RWPE2 (cell line): Measurements from ENCODE around the gene FRAS1.

Experiments
- ATAC-seq: fragments of 200-7000 bp; cut with Tn5 transposase; 3 replicates; pipeline ENCODE4 v1.9.1; 2021; ENCODE audit warnings: low read depth
- DNase-seq: peaks from one replicate; pipeline ENCODE4 v3.0.0-alpha.2; 2020; ENCODE audit warnings: low spot score
- H3K27ac ChIP-seq: fragments of 450-650 bp; 2 replicates; pipeline ENCODE4 v1.5.1; 2017; ENCODE audit warnings: mild to moderate bottlenecking; ENCODE audit not compliant: poor library complexity, severe bottlenecking
- H3K27me3 ChIP-seq: fragments of 250-450 bp; sonication (Bioruptor Pico); 2 replicates; pipeline ENCODE4 v1.5.1; 2021; ENCODE audit warnings: mild to moderate bottlenecking, moderate library complexity; ENCODE audit not compliant: insufficient read depth, poor library complexity, severe bottlenecking
- H3K36me3 ChIP-seq: fragments of 250-450 bp; sonication (Bioruptor Pico); 2 replicates; pipeline ENCODE4 v1.5.1; 2020; ENCODE audit warnings: low read depth, mild to moderate bottlenecking, moderate library complexity
- H3K4me1 ChIP-seq: fragments of 250-450 bp; sonication (Bioruptor Pico); 2 replicates; pipeline ENCODE4 v1.5.1; 2021; ENCODE audit warnings: mild to moderate bottlenecking, moderate library complexity; ENCODE audit not compliant: insufficient read depth, poor library complexity, severe bottlenecking
- H3K4me3 ChIP-seq: fragments of 250-450 bp; sonication (Bioruptor Pico); 2 replicates; pipeline ENCODE4 v1.5.1; 2021; ENCODE audit warnings: mild to moderate bottlenecking, moderate library complexity; ENCODE audit not compliant: severe bottlenecking
- H3K9me3 ChIP-seq: fragments of 250-450 bp; sonication (Bioruptor Pico); 2 replicates; pipeline ENCODE4 v1.5.1; 2021; ENCODE audit warnings: mild to moderate bottlenecking, moderate library complexity; ENCODE audit not compliant: severe bottlenecking
- TF ChIP-seq, protein P1 (sequence below): fragments of 450-650 bp; IDR thresholded peaks from one replicate; pipeline ENCODE4 v1.5.1; 2017; ENCODE audit warnings: mild to moderate bottlenecking, moderate library complexity; ENCODE audit not compliant: poor library complexity, severe bottlenecking

FRAS1 gene

GRCh38 chr4:78162342-78162741 lies 105.2 kb downstream of the FRAS1 start:
- no peak for DNase-seq
- Histone ChIP-seq H3K4me1 (no peaks in the 10 kb centered on the region), H3K4me3 (no peak overlapping the region), H3K9me3 (no peaks in the 10 kb centered on the region), H3K27ac (no peak overlapping the region), H3K27me3 (no peaks in the 10 kb centered on the region), H3K36me3 (no peaks in the 10 kb centered on the region)
- TF ChIP-seq, protein P1, sequence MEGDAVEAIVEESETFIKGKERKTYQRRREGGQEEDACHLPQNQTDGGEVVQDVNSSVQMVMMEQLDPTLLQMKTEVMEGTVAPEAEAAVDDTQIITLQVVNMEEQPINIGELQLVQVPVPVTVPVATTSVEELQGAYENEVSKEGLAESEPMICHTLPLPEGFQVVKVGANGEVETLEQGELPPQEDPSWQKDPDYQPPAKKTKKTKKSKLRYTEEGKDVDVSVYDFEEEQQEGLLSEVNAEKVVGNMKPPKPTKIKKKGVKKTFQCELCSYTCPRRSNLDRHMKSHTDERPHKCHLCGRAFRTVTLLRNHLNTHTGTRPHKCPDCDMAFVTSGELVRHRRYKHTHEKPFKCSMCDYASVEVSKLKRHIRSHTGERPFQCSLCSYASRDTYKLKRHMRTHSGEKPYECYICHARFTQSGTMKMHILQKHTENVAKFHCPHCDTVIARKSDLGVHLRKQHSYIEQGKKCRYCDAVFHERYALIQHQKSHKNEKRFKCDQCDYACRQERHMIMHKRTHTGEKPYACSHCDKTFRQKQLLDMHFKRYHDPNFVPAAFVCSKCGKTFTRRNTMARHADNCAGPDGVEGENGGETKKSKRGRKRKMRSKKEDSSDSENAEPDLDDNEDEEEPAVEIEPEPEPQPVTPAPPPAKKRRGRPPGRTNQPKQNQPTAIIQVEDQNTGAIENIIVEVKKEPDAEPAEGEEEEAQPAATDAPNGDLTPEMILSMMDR = no peak
- ATAC-seq = no peak

GRCh38 chr4:78162821-78163220 lies 105.7 kb downstream of the FRAS1 start:
- TF ChIP-seq, protein P1 = no peak

GRCh38 chr4:78165758-78166157 lies 108.6 kb downstream of the FRAS1 start:
- no peaks in the 10 kb centered on the region for H3K9me3 ChIP-seq
- H3K4me3 ChIP-seq = no peak overlapping the region
- ATAC-seq = no peak
- DNase-seq = no peak
- no peaks in the 10 kb centered on the region for H3K36me3 ChIP-seq
- no peaks in the 10 kb centered on the region for H3K4me1 ChIP-seq
- TF ChIP-seq, protein P1 = no peak
- H3K27ac ChIP-seq = no peak overlapping the region
- no peaks in the 10 kb centered on the region for H3K27me3 ChIP-seq

More at GRCh38 chr4:78162821-78163220, 105.7 kb downstream of the FRAS1 start:
- no peaks in the 10 kb centered on the region for H3K36me3 ChIP-seq
- ATAC-seq (no peak), DNase-seq (no peak)
- no peak overlapping the region for H3K4me3 ChIP-seq
- no peak overlapping the region for H3K27ac ChIP-seq
- H3K4me1 ChIP-seq = no peaks in the 10 kb centered on the region
- H3K9me3 ChIP-seq = no peaks in the 10 kb centered on the region
- H3K27me3 ChIP-seq = no peaks in the 10 kb centered on the region

- Histone ChIP-seq H3K36me3 (no peaks in the 10 kb centered on the region), H3K27ac (no peak overlapping the region), H3K4me1 (no peaks in the 10 kb centered on the region), H3K27me3 (no peaks in the 10 kb centered on the region), H3K9me3 (no peaks in the 10 kb centered on the region), H3K4me3 (no peak overlapping the region)
- TF ChIP-seq, protein P1 = no peak
- no peak for ATAC-seq
- no peak for DNase-seq
Observed at GRCh38 chr4:78166622-78167021, 109.5 kb downstream of the FRAS1 start.

DNA sequence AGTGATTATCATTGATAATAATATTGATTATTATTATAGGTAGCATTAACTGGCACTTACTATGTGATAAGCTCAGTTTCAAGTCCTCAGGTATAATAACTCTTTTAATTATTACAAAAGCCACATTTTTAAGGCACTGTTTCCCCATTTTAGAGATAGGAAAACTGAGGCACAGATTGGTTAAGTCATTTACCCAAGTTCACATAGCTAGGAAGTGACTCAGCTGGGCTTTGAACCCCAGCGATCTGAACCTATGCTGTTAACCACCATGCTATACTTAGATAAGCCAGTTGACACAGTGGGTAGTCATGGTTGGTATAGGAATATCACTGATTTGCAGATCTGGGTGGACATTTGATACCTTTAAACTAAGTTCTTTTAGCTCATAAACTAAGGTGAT lies 110.4 kb downstream of the FRAS1 start:
- DNase-seq (no peak), ATAC-seq (no peak)
- Histone ChIP-seq H3K4me1 (no peaks in the 10 kb centered on the region), H3K4me3 (no peak overlapping the region), H3K9me3 (no peaks in the 10 kb centered on the region), H3K36me3 (no peaks in the 10 kb centered on the region), H3K27me3 (no peaks in the 10 kb centered on the region), H3K27ac (no peak overlapping the region)
- TF ChIP-seq, protein P1 = no peak
